MM.1S (cell line): Measurements from ENCODE around the gene UCP3.

ENCODE experiments used
- DNase-seq: peaks from one replicate; pipeline ENCODE4 v3.0.0-alpha.2; 2015
- H2AFZ ChIP-seq: fragments of 300-600 bp; sonication (generic); 2 replicates; pipeline ENCODE4 v1.6.0; 2016; ENCODE audit warnings: antibody characterized with exemption, low read length
- H3F3A ChIP-seq: fragments of 300-600 bp; sonication (generic); 2 replicates; pipeline ENCODE4 v1.6.1; 2016; ENCODE audit warnings: mild to moderate bottlenecking, antibody characterized with exemption, low read length, moderate library complexity, mixed read lengths; ENCODE audit not compliant: insufficient read depth
- H3K27ac ChIP-seq: fragments of 300-600 bp; sonication (generic); 2 replicates; pipeline ENCODE4 v1.5.1; 2016; ENCODE audit warnings: mild to moderate bottlenecking, low read length
- H3K27me3 ChIP-seq: fragments of 300-600 bp; sonication (generic); replicated peaks from 2 replicates; pipeline ENCODE4 v1.6.0; 2016; ENCODE audit warnings: low read length; ENCODE audit not compliant: insufficient read depth
- H3K36me3 ChIP-seq: fragments of 300-600 bp; sonication (generic); replicated peaks from 2 replicates; pipeline ENCODE4 v1.6.1; 2016; ENCODE audit warnings: mild to moderate bottlenecking, low read length, mixed read lengths; ENCODE audit not compliant: insufficient read depth
- H3K4me1 ChIP-seq: fragments of 300-600 bp; sonication (generic); 2 replicates; pipeline ENCODE4 v1.6.1; 2016; ENCODE audit warnings: low read length, mixed read lengths
- H3K4me2 ChIP-seq: fragments of 300-600 bp; sonication (generic); 2 replicates; pipeline ENCODE4 v1.6.0; 2016; ENCODE audit warnings: low read depth, low read length
- H3K4me3 ChIP-seq: fragments of 300-600 bp; sonication (generic); 2 replicates; pipeline ENCODE4 v1.5.1; 2016; ENCODE audit warnings: low read length, mixed read lengths
- H3K79me2 ChIP-seq: fragments of 300-600 bp; sonication (generic); 2 replicates; pipeline ENCODE4 v1.6.1; 2016; ENCODE audit warnings: mixed run types, low read length, mixed read lengths
- H3K9ac ChIP-seq: fragments of 300-600 bp; sonication (generic); 2 replicates; pipeline ENCODE4 v1.6.1; 2016; ENCODE audit warnings: low read length, mixed read lengths
- H3K9me2 ChIP-seq: fragments of 300-600 bp; sonication (generic); replicated peaks from 2 replicates; pipeline ENCODE4 v1.6.1; 2016; ENCODE audit warnings: mild to moderate bottlenecking, low read length, mixed read lengths; ENCODE audit not compliant: insufficient read depth
- H3K9me3 ChIP-seq: fragments of 300-600 bp; sonication (generic); replicated peaks from 2 replicates; pipeline ENCODE4 v1.6.1; 2016; ENCODE audit warnings: mild to moderate bottlenecking, low read length, mixed read lengths; ENCODE audit not compliant: insufficient read depth
- H4K20me1 ChIP-seq: fragments of 300-600 bp; sonication (generic); 2 replicates; pipeline ENCODE4 v1.6.1; 2016; ENCODE audit warnings: mild to moderate bottlenecking, low read length, moderate library complexity, mixed read lengths; ENCODE audit not compliant: insufficient read depth
- EZH2 ChIP-seq: fragments of 300-600 bp; sonication (generic); optimal IDR thresholded peaks from 2 replicates; pipeline ENCODE3; 2017; ENCODE audit warnings: low read depth, mild to moderate bottlenecking, antibody characterized with exemption, low read length, mixed read lengths
- EZH2phosphoT487 ChIP-seq: fragments of 300-600 bp; sonication (generic); IDR thresholded peaks from 2 replicates; pipeline ENCODE4 v1.6.1; 2018; ENCODE audit warnings: antibody characterized with exemption, low read length
- TF ChIP-seq, protein P1 (sequence below): fragments of 300-600 bp; sonication (generic); IDR thresholded peaks from 2 replicates; pipeline ENCODE4 v1.5.1; 2016; ENCODE audit warnings: antibody characterized with exemption, low read length, mixed read lengths

UCP3 gene

DNA sequence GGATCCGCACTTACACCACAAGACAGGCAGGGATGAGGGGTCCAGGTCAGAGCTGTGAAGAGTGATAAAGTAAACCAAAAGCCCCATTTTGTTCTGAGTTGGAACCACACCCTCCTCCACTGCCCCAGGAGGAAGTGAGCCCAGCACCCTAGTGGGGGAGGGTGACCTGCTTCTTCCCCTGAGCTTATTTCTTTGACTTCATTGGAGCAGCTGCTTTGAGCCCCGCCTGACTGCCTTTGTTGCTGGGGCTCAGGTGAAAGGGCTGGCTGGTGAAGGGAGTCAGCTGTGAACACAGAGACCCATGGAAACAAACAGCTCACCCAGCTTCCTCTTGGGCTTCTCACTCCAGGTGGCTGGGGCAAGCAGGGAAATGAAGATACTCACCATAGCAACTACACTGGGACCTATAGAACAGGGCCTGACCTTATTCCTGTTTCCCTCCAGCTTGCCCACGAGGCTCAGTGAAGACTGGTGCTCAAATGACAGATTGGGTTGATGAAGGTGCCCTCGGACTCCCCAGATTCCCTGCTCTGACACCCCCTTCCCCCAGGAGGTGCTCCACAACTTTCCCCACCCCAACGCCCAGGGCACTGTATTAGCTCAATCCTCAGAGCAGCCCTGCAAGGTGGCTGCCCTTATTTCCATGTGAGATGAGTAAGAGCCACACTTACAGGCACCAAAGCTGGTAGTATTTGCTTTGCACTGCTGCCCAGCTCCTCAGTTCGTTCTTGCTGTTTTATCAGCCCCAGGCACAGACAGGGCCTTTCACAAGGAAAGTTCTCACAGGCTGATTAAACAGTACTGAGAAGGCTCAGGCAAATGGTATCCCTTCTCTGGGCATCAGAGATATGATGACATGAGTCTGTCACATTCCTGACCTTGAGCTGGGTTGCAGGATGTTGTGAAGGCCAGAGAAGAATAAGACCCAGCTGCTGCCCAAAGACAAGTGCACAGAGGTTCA is 28.6 kb downstream of the UCP3 start:
- Histone ChIP-seq H3K27me3 (no peaks in the 10 kb centered on the region), H3K9ac (peak overlapping the region; percentile 95), H3F3A (peaks cover 36% of the 10 kb centered on the region), H3K4me3 (peak overlapping the region; percentile 96), H3K27ac (peak overlapping the region; percentile 90), H4K20me1 (no peaks in the 10 kb centered on the region), H3K9me3 (no peaks in the 10 kb centered on the region), H3K4me2 (peak overlapping the region; percentile 94), H3K9me2 (no peaks in the 10 kb centered on the region), H3K36me3 (peaks cover 6% of the 10 kb centered on the region), H2AFZ (no peak overlapping the region), H3K79me2 (peaks cover 44% of the 10 kb centered on the region), H3K4me1 (peaks cover 29% of the 10 kb centered on the region)
- DNase-seq = peak; percentile 86
- TF ChIP-seq EZH2phosphoT487 = no peak
- no peak for TF ChIP-seq EZH2
- TF ChIP-seq, protein P1, sequence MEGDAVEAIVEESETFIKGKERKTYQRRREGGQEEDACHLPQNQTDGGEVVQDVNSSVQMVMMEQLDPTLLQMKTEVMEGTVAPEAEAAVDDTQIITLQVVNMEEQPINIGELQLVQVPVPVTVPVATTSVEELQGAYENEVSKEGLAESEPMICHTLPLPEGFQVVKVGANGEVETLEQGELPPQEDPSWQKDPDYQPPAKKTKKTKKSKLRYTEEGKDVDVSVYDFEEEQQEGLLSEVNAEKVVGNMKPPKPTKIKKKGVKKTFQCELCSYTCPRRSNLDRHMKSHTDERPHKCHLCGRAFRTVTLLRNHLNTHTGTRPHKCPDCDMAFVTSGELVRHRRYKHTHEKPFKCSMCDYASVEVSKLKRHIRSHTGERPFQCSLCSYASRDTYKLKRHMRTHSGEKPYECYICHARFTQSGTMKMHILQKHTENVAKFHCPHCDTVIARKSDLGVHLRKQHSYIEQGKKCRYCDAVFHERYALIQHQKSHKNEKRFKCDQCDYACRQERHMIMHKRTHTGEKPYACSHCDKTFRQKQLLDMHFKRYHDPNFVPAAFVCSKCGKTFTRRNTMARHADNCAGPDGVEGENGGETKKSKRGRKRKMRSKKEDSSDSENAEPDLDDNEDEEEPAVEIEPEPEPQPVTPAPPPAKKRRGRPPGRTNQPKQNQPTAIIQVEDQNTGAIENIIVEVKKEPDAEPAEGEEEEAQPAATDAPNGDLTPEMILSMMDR = no peak

DNA sequence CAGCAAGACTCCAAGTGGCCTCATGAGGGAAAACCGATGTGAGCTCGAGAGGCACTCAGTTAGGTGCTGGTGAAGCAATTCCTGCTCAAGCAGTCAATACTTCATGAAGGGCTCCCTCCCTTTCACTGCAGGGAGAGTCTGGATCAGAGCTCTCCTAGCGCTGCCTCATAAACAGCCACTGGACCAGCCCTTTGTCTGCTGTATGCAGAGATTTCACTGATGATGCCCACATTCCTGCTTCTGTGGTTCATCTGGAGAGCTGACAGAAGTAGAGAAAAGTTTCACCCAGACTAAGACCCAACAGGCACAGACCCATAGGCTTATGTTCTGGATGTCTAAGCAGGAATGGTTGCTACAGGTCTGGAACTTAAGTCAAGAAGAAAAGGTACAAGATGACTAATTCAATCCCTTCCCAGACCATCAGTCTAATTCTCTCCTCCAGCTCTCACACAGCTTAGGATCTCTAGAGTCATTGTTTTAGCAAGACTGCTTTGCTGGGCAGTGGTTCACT is 30.3 kb downstream of the UCP3 start:
- Histone ChIP-seq H3K4me2 (no peak overlapping the region), H3K4me1 (peaks cover 42% of the 10 kb centered on the region), H3K9ac (no peak overlapping the region), H3K79me2 (peaks cover 44% of the 10 kb centered on the region), H3K9me2 (no peaks in the 10 kb centered on the region), H3K36me3 (peaks cover 6% of the 10 kb centered on the region), H3F3A (peaks cover 49% of the 10 kb centered on the region), H2AFZ (no peak overlapping the region), H3K27ac (no peak overlapping the region), H3K4me3 (no peak overlapping the region), H3K27me3 (no peaks in the 10 kb centered on the region), H4K20me1 (no peaks in the 10 kb centered on the region), H3K9me3 (no peaks in the 10 kb centered on the region)
- no peak for DNase-seq
- no peak for TF ChIP-seq EZH2phosphoT487

DNA sequence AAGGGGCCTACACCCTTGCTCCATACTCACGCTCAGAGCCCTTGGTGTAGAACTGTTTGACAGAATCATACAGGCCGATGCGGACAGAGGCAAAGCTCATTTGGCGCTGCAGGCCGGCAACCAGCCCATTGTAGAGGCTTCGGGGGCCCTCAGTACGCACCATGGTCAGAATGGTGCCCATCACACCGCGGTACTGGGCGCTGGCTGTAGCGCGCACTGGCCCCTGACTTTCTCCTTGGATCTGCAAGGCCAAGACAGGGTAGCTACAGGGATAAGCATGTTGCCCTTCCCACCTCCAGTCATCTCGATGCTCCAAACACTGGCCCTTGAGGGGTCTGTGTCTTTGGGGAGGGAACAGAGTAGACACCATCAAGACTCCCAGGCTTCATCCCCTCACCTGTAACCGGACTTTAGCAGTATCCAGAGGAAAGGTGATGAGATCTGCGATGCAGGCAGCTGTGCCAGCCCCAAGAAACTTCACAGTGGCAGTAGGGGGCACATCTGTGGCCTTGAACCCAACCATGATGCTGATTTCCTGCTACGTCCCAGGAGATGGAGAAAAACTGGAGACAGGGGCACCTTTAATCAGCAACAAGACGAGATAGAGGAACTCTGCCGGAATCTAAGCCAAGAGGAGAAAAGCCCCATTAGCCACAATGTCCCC is 30.9 kb downstream of the UCP3 start:
- no peaks in the 10 kb centered on the region for H3K9me3 ChIP-seq
- H3K79me2 ChIP-seq = peaks cover 44% of the 10 kb centered on the region
- TF ChIP-seq EZH2 = no peak
- TF ChIP-seq, protein P1 = no peak
- TF ChIP-seq EZH2phosphoT487 = no peak
- no peak overlapping the region for H3K27ac ChIP-seq
- H4K20me1 ChIP-seq = no peaks in the 10 kb centered on the region
- peaks cover 44% of the 10 kb centered on the region for H3K4me1 ChIP-seq
- DNase-seq = no peak
- H3K9ac ChIP-seq = no peak overlapping the region
- H2AFZ ChIP-seq = no peak overlapping the region
- H3K9me2 ChIP-seq = no peaks in the 10 kb centered on the region
- H3F3A ChIP-seq = peaks cover 45% of the 10 kb centered on the region
- no peaks in the 10 kb centered on the region for H3K27me3 ChIP-seq
- no peak overlapping the region for H3K4me3 ChIP-seq
- H3K36me3 ChIP-seq = peaks cover 6% of the 10 kb centered on the region
- no peak overlapping the region for H3K4me2 ChIP-seq
